Mesodermal cell (in vitro differentiated cells): Measurements from ENCODE around the gene APOL5.

ENCODE experiments used
- H3K27ac ChIP-seq: 2 replicates; pipeline ENCODE4 v1.7.0; 2013; ENCODE audit warnings: mild to moderate bottlenecking, low read depth, low read length, moderate library complexity; ENCODE audit not compliant: severe bottlenecking
- H3K36me3 ChIP-seq: 2 replicates; pipeline ENCODE4 v1.7.1; 2013; ENCODE audit warnings: mild to moderate bottlenecking, low read length, moderate library complexity; ENCODE audit not compliant: control insufficient read depth, insufficient read depth
- H3K4me1 ChIP-seq: one replicate; pipeline ENCODE4 v1.7.1; 2013; ENCODE audit warnings: mild to moderate bottlenecking, low read length; ENCODE audit not compliant: insufficient read depth, control insufficient read depth, poor library complexity, severe bottlenecking
- H3K4me3 ChIP-seq: 2 replicates; pipeline ENCODE4 v1.7.0; 2013; ENCODE audit warnings: low read length, control low read depth, mild to moderate bottlenecking; ENCODE audit not compliant: insufficient read depth, poor library complexity, severe bottlenecking; ENCODE audit errors: extremely low read depth
- H3K9me3 ChIP-seq: 2 replicates; pipeline ENCODE4 v1.7.1; 2013; ENCODE audit warnings: mild to moderate bottlenecking, low read length, moderate library complexity; ENCODE audit not compliant: control insufficient read depth
- WGBS, 2 experiments: methylation state at CpG; one replicate each; pipeline ENCODE4 v1.1.5; 2013; ENCODE audit warnings: missing lambda C conversion rate in 2 of 2; ENCODE audit not compliant: insufficient coverage in 2 of 2; 5-methylcytosine and 5-hydroxymethylcytosine counted together

Gene APOL5

GRCh38 chr22:35711336-35711735, 6.3 kb upstream of the APOL5 start:
- Histone ChIP-seq H3K4me3 (no peak overlapping the region), H3K4me1 (no peaks in the 10 kb centered on the region), H3K9me3 (no peaks in the 10 kb centered on the region), H3K27ac (no peak overlapping the region), H3K36me3 (no peaks in the 10 kb centered on the region)
- 66 to 81% methylated on average over 2 to 3 of the region's 4 CpGs for WGBS, 2 experiments

- Histone ChIP-seq H3K9me3 (no peaks in the 10 kb centered on the region), H3K36me3 (no peaks in the 10 kb centered on the region), H3K4me1 (no peaks in the 10 kb centered on the region), H3K27ac (no peak overlapping the region), H3K4me3 (no peak overlapping the region)
- WGBS, 2 experiments: 89% methylated on average over 2 of the region's 2 CpGs
These were observed 5.0 kb upstream of the APOL5 start for GRCh38 chr22:35712672-35713071.

DNA sequence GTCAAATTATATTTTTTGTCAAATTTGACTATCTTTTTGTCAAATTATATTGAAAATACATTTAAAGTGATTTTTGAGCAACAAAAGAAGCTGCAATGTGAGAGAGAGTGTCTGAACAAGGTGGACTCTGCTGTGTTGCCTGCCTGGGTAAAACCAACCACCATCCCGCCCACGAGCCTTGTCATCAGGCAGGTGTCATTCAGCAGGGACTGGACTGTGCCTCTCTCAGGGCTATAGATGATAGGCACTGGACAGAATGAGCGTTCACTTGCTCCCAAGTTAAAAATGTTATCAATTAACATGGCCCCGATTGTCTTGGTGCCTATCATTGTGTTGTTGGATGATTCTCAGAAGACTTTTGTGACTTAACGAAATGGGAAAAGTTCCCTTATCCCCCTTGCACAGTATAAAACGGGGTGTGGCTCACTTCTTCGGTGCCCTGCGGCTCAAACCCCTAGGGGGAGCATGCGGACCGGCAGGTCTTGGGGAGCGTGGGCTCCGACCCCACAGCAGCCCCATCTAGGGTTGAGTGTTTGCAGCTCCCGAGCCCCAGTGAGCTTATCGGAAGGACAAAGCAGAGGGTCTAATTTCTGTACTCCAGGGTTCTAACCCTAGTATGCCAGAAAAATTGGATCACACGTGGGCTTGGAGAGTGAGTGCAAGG, 1.7 kb downstream of the APOL5 start:
- WGBS, 2 experiments: 80 to 88% methylated on average over 14 of the region's 15 CpGs
- Histone ChIP-seq H3K27ac (no peak overlapping the region), H3K4me3 (no peak overlapping the region), H3K36me3 (no peaks in the 10 kb centered on the region), H3K9me3 (no peaks in the 10 kb centered on the region), H3K4me1 (no peaks in the 10 kb centered on the region)

GRCh38 chr22:35721960-35722359, 4.3 kb downstream of the APOL5 start:
- Histone ChIP-seq H3K9me3 (no peaks in the 10 kb centered on the region), H3K27ac (no peak overlapping the region), H3K36me3 (no peaks in the 10 kb centered on the region), H3K4me3 (no peak overlapping the region), H3K4me1 (no peaks in the 10 kb centered on the region)
- 93 to 96% methylated on average over 4 of the region's 4 CpGs for WGBS, 2 experiments

DNA sequence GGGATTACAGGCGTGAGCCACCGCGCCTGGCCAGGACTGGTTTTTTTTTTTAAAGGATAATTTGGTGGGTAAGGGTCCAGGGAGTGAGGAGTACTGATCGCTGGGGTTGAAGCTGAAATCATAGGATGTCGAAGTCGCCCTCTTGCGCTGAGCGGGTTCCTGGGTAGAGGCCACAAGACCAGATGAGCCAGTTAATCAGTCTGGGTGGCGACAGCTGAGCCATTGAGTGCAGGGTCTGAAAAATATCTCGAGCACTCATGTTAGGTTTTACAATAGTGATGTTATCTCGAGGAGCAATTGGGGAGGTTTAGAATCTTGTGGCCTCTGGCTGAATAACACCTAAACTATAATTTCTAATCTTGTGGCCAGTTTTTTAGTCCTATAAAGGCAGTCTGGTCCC, 7.8 kb downstream of the APOL5 start:
- 95 to 98% methylated on average over 8 to 9 of the region's 11 CpGs for WGBS, 2 experiments
- H3K36me3 ChIP-seq: no peaks in the 10 kb centered on the region
- no peaks in the 10 kb centered on the region for H3K9me3 ChIP-seq
- no peaks in the 10 kb centered on the region for H3K4me1 ChIP-seq
- no peak overlapping the region for H3K27ac ChIP-seq
- no peak overlapping the region for H3K4me3 ChIP-seq

- 98 to 100% methylated on average over 6 of the region's 6 CpGs for WGBS, 2 experiments
- H3K36me3 ChIP-seq: no peaks in the 10 kb centered on the region
- no peak overlapping the region for H3K4me3 ChIP-seq
- H3K27ac ChIP-seq: no peak overlapping the region
- H3K9me3 ChIP-seq: no peaks in the 10 kb centered on the region
- H3K4me1 ChIP-seq: no peaks in the 10 kb centered on the region
These were observed 8.7 kb downstream of the APOL5 start for GRCh38 chr22:35726398-35726797.

DNA sequence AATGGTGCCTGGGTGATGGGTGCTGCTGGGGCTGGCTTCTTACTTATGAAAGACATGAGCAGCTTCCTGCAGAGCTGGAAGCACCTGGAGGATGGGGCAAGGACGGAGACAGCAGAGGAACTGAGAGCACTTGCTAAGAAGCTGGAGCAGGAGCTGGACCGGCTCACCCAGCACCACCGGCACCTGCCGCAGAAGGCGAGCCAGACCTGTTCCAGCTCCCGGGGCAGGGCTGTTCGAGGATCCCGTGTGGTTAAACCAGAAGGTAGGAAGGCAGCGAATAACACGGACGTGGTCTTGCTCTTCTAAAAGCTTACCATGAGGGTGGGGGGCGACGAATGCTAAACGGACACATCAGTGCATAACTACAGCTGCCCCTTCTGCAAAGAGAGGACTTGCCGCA, 9.3 kb downstream of the APOL5 start:
- WGBS, 2 experiments: 95 to 96% methylated on average over 15 of the region's 15 CpGs
- H3K4me3 ChIP-seq: no peak overlapping the region
- H3K27ac ChIP-seq: no peak overlapping the region

GRCh38 chr22:35727436-35727835, 9.8 kb downstream of the APOL5 start:
- Histone ChIP-seq H3K4me3 (no peak overlapping the region), H3K4me1 (no peaks in the 10 kb centered on the region), H3K27ac (no peak overlapping the region), H3K36me3 (no peaks in the 10 kb centered on the region), H3K9me3 (no peaks in the 10 kb centered on the region)
- WGBS, 2 experiments: 86 to 96% methylated on average over 6 to 8 of the region's 11 CpGs

More for the DNA sequence above, 9.3 kb downstream of the APOL5 start:
- H3K4me1 ChIP-seq: no peaks in the 10 kb centered on the region
- no peaks in the 10 kb centered on the region for H3K9me3 ChIP-seq
- no peaks in the 10 kb centered on the region for H3K36me3 ChIP-seq

DNA sequence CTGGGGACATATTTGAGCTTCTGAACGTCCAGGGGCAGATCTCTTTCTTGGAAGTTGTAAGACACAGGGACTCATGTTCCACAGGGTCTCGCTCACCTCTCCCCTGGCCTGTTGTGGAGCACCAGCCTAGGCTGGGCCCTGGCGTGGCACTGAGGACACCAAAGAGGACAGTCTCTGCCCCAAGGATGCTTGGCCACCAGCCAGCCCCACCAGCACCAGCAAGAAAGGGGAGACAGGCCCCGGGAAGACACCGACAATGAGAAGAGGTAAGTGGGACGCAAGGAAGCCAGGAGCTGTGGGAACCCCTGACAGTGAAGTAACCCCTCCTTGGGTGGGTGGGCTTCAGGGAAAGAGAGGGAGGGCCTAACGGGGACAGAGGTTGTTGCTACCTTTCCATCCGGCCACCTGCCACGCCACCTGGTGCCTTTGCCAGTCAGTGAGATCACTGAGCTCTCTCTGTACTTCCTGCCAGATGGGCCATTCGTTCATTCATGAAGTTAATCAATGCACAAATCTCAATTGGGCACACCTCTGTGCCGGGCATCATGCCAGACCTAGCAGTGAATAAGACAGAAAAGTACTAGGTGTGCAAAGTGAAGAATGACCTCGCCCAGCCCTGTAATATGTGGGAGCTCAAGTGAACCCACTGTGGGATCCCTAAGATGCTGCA, 11.1 kb downstream of the APOL5 start:
- H3K36me3 ChIP-seq: no peaks in the 10 kb centered on the region
- WGBS, 2 experiments: 93 to 94% methylated on average over 9 to 11 of the region's 12 CpGs
- H3K4me1 ChIP-seq: no peaks in the 10 kb centered on the region
- H3K4me3 ChIP-seq: no peak overlapping the region
- no peak overlapping the region for H3K27ac ChIP-seq
- no peaks in the 10 kb centered on the region for H3K9me3 ChIP-seq

GRCh38 chr22:35729309-35729698, 11.6 kb downstream of the APOL5 start:
- H3K36me3 ChIP-seq: no peaks in the 10 kb centered on the region
- no peak overlapping the region for H3K27ac ChIP-seq
- no peaks in the 10 kb centered on the region for H3K9me3 ChIP-seq
- H3K4me3 ChIP-seq: no peak overlapping the region
- no peaks in the 10 kb centered on the region for H3K4me1 ChIP-seq
- whole genome bisulfite sequencing, 2 experiments: no CpG with 5 or more reads among the region's 2 CpGs

DNA sequence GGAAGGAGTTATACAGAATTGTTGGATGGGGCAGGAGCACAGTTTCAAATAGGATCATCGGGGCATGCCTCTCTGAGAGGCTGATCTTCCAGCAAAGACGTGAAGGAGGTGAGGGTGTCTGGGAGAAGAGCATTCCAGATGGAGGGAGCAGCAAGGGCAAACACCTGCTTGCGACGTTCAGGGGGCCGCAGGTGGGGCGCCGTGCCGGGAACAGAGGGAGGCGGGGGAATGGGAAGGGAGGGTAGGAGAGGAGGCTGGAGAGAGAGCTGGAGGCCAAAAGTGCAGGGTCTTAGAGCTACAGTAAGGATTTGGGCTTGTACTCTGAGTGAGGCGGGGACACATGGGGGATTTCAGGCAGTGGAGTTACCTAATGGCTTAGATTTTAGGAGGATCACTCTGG, 13.6 kb downstream of the APOL5 start:
- no peaks in the 10 kb centered on the region for H3K4me1 ChIP-seq
- no peak overlapping the region for H3K4me3 ChIP-seq
- peaks cover 6% of the 10 kb centered on the region for H3K36me3 ChIP-seq
- no peak overlapping the region for H3K27ac ChIP-seq
- H3K9me3 ChIP-seq: no peaks in the 10 kb centered on the region
- 83 to 88% methylated on average over 4 to 9 of the region's 10 CpGs for WGBS, 2 experiments
